AML-193 (cell line): ENCODE measurements around the gene FNIP2.
A peak's percentile ranks its signal among the peaks of the same experiment; 100 is the strongest.

Experiments
- DNase-seq, 2 experiments: peaks; one replicate each; lab custom pipeline; 2025; lab: John Stamatoyannopoulos, UW

The FNIP2 gene

DNA sequence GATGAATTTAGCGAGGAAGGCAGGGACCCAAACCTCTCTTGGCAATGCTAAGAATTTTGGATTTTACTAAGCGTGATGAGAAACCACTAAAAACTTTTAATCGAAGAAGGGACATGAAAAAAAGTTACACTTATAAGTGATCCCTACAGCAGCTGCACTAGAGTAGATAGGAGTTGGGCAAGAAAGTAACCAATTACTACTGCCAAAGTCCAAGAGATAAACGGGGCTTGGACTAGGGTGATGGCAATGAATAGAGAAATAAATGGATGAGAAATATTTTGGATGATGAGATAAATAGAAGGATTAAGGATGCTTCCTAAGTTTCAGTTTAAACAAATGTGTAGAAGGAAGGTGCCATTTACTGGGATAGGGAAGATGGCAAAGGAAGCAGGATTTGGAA is 6.3 kb upstream of the FNIP2 start:
- DNase-seq = no peak

- DNase-seq = no peak
Measured at GRCh38 chr4:158763462-158763861, 5.4 kb upstream of the FNIP2 start.

- peak; percentile 74 to 80 for DNase-seq
Measured at GRCh38 chr4:158766434-158767044, 2.3 kb upstream of the FNIP2 start.

GRCh38 chr4:158767451-158767850 is 1.4 kb upstream of the FNIP2 start:
- DNase-seq = no peak

- peak; percentile 33 to 44 for DNase-seq
Measured at GRCh38 chr4:158769175-158769921, 522 bp downstream of the FNIP2 start.

- no peak for DNase-seq
Measured at GRCh38 chr4:158770671-158771070, 1.8 kb downstream of the FNIP2 start.

DNA sequence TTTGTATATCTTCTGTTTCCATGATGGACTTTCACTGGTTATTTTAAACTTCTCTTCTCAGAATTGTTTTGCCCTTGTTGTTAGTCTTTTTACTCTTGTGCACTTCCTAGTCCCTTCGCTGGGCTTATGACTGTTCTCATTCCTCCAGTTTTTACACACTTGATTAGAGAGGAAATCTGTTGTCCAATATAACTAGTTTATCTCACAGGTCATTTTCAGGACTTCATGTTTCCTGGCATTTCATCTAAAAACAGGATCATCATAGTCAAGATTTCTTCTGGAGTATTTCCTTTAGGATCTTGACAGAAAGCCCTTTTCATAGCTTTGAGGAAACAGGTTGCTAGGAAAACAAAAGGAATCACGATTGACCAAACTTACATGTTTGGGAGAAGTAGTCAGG is 3.0 kb downstream of the FNIP2 start:
- no peak for DNase-seq

DNA sequence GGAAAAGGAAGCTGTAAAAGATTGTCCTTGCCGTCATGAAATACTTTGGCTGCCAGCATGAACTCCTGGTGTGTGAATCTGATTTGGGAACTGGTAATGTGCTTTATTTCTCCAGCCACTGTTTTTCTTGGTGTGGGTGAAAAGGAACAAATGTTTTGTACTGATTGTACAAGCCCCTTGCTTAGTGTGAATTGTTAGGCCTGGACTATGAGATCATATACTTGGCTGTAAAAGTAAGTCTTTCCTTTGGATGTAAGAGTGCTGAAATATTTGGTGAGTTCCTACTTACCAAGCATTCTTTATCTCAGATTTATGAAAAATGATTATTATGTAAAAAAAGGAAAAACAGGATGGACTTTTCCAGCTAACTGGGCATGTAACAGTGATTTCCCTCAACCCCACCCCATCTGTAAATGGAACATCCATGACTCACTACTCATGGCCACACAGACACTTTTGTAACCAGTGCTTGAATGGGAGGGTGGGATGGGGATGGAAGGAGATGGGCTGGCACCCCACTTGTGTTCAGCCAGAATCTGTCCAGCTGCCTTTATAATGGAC is 6.3 kb downstream of the FNIP2 start:
- DNase-seq = no peak

DNA sequence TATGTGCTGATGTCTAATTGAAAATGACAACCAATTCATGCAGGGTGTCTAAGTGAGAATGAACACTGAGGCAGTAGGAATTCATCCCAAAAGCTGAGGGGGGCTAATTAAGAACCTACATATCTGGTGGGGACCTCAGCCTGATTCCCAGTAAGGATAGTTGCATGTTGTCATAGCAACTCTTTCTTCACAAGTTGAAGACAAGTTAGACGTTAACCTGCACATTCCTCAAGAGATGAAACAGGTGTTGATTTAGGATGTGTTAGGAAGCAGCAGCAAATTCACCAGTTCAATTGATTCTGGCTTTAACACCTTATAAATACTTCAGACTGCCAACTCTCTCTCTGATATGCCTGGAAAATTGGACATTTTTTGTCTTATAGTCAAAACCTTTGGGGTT is 7.3 kb downstream of the FNIP2 start:
- no peak for DNase-seq

- DNase-seq = no peak
Measured at GRCh38 chr4:158777423-158778155, 8.8 kb downstream of the FNIP2 start.

- DNase-seq = no peak
Measured at GRCh38 chr4:158778156-158778711, 9.4 kb downstream of the FNIP2 start.

DNA sequence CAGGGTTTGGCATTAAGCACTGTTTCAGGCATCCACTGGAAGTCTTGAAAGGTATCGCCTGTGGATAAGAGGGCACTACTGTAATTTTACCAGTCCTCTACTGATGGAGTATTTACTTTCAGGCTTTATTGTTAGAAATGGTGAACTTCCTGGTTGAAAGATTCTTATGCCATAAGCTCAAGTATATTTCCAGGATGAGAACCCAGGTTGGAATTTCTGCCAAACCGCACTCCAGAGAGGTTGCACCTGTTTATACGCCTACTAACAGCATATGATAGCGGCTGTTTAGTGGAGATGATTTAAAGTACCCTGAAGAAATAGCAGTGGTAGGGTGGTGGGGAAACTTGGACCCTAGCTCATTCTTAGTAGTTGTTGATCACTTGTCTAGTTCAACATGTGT is 9.9 kb downstream of the FNIP2 start:
- DNase-seq = no peak

DNA sequence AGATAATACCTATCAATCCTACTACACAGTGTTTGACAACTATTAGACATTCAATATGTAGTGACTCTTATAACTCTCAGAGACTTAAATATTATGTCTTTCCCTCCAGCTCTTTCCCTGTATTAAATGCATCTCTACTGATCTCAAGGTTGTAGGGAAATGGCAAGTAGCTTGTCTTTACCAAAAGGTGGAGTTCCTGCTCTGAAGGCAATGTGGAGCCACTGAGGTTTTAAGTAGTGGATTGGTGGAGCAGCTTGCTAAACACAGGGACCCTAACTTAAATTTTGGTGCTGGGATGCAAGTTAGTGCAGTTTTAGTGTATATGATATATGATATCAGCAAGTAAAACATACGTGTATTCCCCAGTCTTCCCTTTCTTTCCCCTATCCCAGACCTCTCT is 13.1 kb downstream of the FNIP2 start:
- no peak for DNase-seq

DNA sequence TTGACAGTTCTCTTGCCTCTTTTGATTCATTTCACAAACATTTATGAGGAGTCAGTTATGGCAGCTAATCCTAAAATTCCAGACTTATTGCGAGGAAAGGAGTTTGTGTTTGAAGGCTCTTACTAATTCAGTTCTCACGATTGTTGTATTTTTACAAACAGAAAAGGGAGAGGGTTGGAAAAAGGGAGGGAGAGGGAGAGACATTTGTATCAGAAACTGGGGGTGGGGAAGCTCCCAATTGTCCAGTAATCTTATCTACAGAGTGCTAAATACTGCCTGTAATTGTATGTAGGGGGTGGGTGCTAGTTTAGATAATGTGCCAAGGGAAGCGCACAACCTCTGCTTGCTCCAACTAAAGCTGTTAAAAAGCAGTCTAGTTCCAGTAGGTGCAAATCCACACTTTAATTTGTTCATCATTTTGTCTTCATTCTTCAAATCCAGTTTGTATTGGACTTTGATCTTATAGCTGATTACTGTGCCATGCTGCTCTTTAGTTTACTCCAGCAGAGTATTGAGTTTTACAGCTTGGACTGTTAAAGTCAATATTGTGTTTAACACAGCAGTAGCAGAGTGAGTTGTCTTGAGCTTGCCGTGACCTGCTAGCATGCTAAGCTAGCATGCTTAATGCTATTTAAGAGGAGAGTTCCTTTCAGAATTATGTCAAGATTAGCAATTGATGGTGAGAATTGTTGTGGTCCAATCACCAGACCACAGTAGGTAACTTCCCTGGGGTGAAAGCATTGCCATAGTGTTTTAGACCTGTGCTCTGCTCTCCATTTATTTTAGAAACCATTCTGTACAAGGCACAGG is 13.9 kb downstream of the FNIP2 start:
- DNase-seq = no peak

GRCh38 chr4:158783785-158784184 is 15.0 kb downstream of the FNIP2 start:
- peak; percentile 52 to 61 for DNase-seq

- DNase-seq = no peak
Measured at GRCh38 chr4:158785718-158786117, 16.9 kb downstream of the FNIP2 start.

GRCh38 chr4:158786121-158786601 is 17.3 kb downstream of the FNIP2 start:
- DNase-seq = no peak

GRCh38 chr4:158786955-158787354 is 18.1 kb downstream of the FNIP2 start:
- DNase-seq = no peak

DNA sequence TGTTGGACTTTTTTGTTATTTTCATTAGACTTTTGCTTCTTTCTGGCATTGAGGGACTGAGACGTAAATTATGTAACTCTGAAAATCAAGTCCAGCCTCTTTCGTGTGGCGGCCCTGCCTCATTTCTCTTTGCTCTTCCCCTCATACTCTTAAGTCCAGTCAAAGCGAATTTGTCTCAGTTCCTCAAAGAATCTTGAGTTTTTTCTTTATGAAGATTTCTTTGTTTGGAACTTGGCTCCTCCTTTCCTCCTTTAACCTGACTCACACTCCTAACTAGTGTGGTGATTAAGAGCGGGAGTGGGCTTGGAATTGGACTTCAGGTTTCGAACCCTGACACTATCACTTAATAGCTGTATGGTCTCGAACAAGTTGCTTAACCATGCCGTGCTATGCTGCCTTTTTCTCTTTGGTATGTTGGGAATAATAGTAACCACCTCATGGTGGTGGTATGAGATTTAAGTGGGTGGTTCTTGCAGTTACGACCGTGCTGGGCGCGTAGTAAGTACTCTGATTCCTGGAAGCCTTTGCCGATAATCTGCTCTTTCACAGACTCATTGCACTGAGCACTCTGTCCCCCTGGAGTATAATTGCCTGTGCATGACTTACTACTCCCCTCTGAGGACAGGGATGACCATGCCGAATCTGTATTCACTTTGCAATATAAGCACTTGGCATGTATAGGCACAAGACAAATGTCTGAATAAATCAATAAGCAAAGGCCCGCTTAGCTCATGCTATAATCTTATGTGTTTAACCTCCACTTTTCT is 19.1 kb downstream of the FNIP2 start:
- DNase-seq = no peak

- DNase-seq = no peak
Measured at GRCh38 chr4:158788516-158788915, 19.7 kb downstream of the FNIP2 start.

GRCh38 chr4:158789853-158790252 is 21.0 kb downstream of the FNIP2 start:
- DNase-seq = no peak
